H1 (cell line): ENCODE data around the gene HIBCH. TPM values are rescaled to one million over a fixed set of nuclear protein-coding genes. Genes with fewer than 3 reads are reported as not detected.

ENCODE experiments used
- CTCF ChIA-PET: fragments of 300-600 bp; sonication (Branson Sonifier 250); formaldehyde crosslinking; loops from one replicate; lab custom pipeline; 2021; ENCODE audit not compliant: partially characterized antibody; lab: Charles Lee
- POLR2A ChIA-PET: fragments of 300-600 bp; sonication (Branson Sonifier 250); formaldehyde crosslinking; loops from one replicate; lab custom pipeline; 2021; ENCODE audit warnings: inconsistent platforms; ENCODE audit not compliant: partially characterized antibody; lab: Charles Lee
- DNase-seq, 2 experiments: peaks; one replicate each; pipeline versions ENCODE4 v3.0.0 to v3.0.0-alpha.2; 2010 to 2022; ENCODE audit warnings: low spot score in 2 of 2, low read depth in 1 of 2, mixed read lengths in 1 of 2
- FAIRE-seq: peaks from 2 replicates; lab custom pipeline; 2011; peaks lifted over from hg19 to GRCh38; lab: Jason Lieb, UNC
- H2AFZ ChIP-seq: 2 replicates; pipeline ENCODE4 v1.8.1; 2012; ENCODE audit warnings: low read length, inconsistent platforms
- H2AK5ac ChIP-seq: 2 replicates; pipeline ENCODE4 v1.6.1; 2013; ENCODE audit warnings: low read depth, low read length
- H2BK120ac ChIP-seq: replicated peaks from 2 replicates; pipeline ENCODE3; 2013; ENCODE audit warnings: low read depth, low read length, inconsistent platforms
- H2BK12ac ChIP-seq: 2 replicates; pipeline ENCODE4 v1.6.1; 2013; ENCODE audit warnings: low read depth, low read length
- H2BK15ac ChIP-seq: 2 replicates; pipeline ENCODE4 v1.6.1; 2013; ENCODE audit warnings: low read length
- H2BK20ac ChIP-seq: 2 replicates; pipeline ENCODE4 v1.6.1; 2013; ENCODE audit warnings: low read length
- H2BK5ac ChIP-seq: 2 replicates; pipeline ENCODE4 v1.6.1; 2013; ENCODE audit warnings: low read depth, low read length
- H3K14ac ChIP-seq: 2 replicates; pipeline ENCODE4 v1.6.1; 2013; ENCODE audit warnings: inconsistent platforms; ENCODE audit not compliant: insufficient read length
- H3K18ac ChIP-seq: 2 replicates; pipeline ENCODE4 v1.6.1; 2013; ENCODE audit warnings: low read length; ENCODE audit errors: extremely low read depth
- H3K23ac ChIP-seq: 2 replicates; pipeline ENCODE4 v1.6.1; 2013; ENCODE audit warnings: inconsistent platforms; ENCODE audit not compliant: insufficient read length
- H3K23me2 ChIP-seq: 2 replicates; pipeline ENCODE4 v1.6.1; 2013; ENCODE audit warnings: low read depth, low read length
- H3K27ac ChIP-seq: 2 replicates; pipeline ENCODE4 v1.6.1; 2011; ENCODE audit warnings: low read depth, low read length, inconsistent platforms
- H3K27me3 ChIP-seq, 4 experiments: replicated peaks in 1 of 4; 1 replicate in 1 of 4; 2 replicates in 3 of 4; pipeline versions ENCODE4 v1.6.1 to v1.8.1; 2011 to 2013; ENCODE audit warnings: low read length in 3 of 4, mild to moderate bottlenecking in 3 of 4, inconsistent platforms in 2 of 4, mixed read lengths in 2 of 4, moderate library complexity in 1 of 4; ENCODE audit not compliant: control insufficient read depth in 3 of 4, insufficient read depth in 3 of 4; ENCODE audit errors: extremely low read depth in 1 of 4
- H3K36me3 ChIP-seq, 4 experiments: 2 replicates each; pipeline versions ENCODE4 v1.6.1 to v1.8.1; 2011 to 2013; ENCODE audit warnings: mild to moderate bottlenecking in 4 of 4, low read length in 3 of 4, moderate library complexity in 2 of 4, control low read depth in 1 of 4, inconsistent platforms in 1 of 4; ENCODE audit not compliant: insufficient read depth in 4 of 4, control insufficient read depth in 2 of 4
- H3K4ac ChIP-seq: replicated peaks from 2 replicates; pipeline ENCODE3; 2013; ENCODE audit warnings: low read length, low read depth, mixed read lengths, inconsistent platforms; ENCODE audit not compliant: insufficient read length
- H3K4me1 ChIP-seq, 4 experiments: replicated peaks in 1 of 4; 1 replicate in 1 of 4; 2 replicates in 3 of 4; pipeline versions ENCODE4 v1.6.1 to v1.8.1; 2011 to 2013; ENCODE audit warnings: low read length in 3 of 4, inconsistent platforms in 2 of 4, mixed read lengths in 1 of 4; ENCODE audit not compliant: insufficient read depth in 4 of 4, control insufficient read depth in 3 of 4
- H3K4me2 ChIP-seq, 2 experiments: 2 replicates each; pipeline versions ENCODE4 v1.6.1 to v1.8.1; 2011 to 2013; ENCODE audit warnings: low read depth in 2 of 2, low read length in 2 of 2, control low read depth in 1 of 2, inconsistent platforms in 1 of 2, mild to moderate bottlenecking in 1 of 2; ENCODE audit not compliant: insufficient read depth in 1 of 2
- H3K4me3 ChIP-seq, 4 experiments: fragments of 200-600, 300-600 bp in 1 of 4; sonication (generic), shearing (Covaris generic), sonication (Bioruptor Twin) in 1 of 4; 2 replicates each; pipeline versions ENCODE4 v1.5.1 to v1.8.1; 2011 to 2016; ENCODE audit warnings: low read length in 4 of 4, low read depth in 3 of 4, control low read depth in 2 of 4, inconsistent platforms in 2 of 4, mild to moderate bottlenecking in 2 of 4, mixed read lengths in 1 of 4, moderate library complexity in 1 of 4; ENCODE audit not compliant: insufficient read depth in 2 of 4; ENCODE audit errors: extremely low read depth in 1 of 4
- H3K56ac ChIP-seq: replicated peaks from 2 replicates; pipeline ENCODE3; 2013; ENCODE audit warnings: low read depth, mild to moderate bottlenecking, mixed read lengths, low read length, inconsistent platforms; ENCODE audit not compliant: insufficient read length
- H3K79me1 ChIP-seq: 2 replicates; pipeline ENCODE4 v1.6.1; 2013; ENCODE audit warnings: low read depth, low read length, control low read depth
- H3K79me2 ChIP-seq, 2 experiments: 2 replicates each; pipeline versions ENCODE4 v1.6.1 to v1.8.1; 2012 to 2013; ENCODE audit warnings: low read length in 2 of 2, mild to moderate bottlenecking in 2 of 2, inconsistent platforms in 1 of 2; ENCODE audit not compliant: insufficient read depth in 2 of 2, control insufficient read depth in 1 of 2
- H3K9ac ChIP-seq, 4 experiments: replicated peaks in 1 of 4; 1 replicate in 1 of 4; 2 replicates in 3 of 4; pipeline versions ENCODE4 v1.6.1 to v1.8.1; 2011 to 2013; ENCODE audit warnings: low read depth in 3 of 4, low read length in 3 of 4, control low read depth in 2 of 4, mild to moderate bottlenecking in 2 of 4, moderate library complexity in 2 of 4, inconsistent platforms in 1 of 4; ENCODE audit errors: extremely low read depth in 1 of 4
- H3K9me3 ChIP-seq, 2 experiments: 2 replicates each; pipeline versions ENCODE4 v1.6.1 to v1.8.1; 2012 to 2013; ENCODE audit warnings: mild to moderate bottlenecking in 2 of 2, moderate library complexity in 2 of 2, control low read depth in 1 of 2, inconsistent platforms in 1 of 2, low read depth in 1 of 2, low read length in 1 of 2, mixed read lengths in 1 of 2; ENCODE audit not compliant: insufficient read depth in 2 of 2
- H4K20me1 ChIP-seq, 2 experiments: replicated peaks in 1 of 2; 2 replicates each; pipeline versions ENCODE3 to v1.8.1; 2011 to 2013; ENCODE audit warnings: inconsistent platforms in 2 of 2, low read length in 2 of 2, mild to moderate bottlenecking in 1 of 2; ENCODE audit not compliant: insufficient read depth in 2 of 2, control insufficient read depth in 1 of 2
- H4K5ac ChIP-seq: 2 replicates; pipeline ENCODE4 v1.6.1; 2013; ENCODE audit warnings: low read length, low read depth, mixed read lengths, inconsistent platforms; ENCODE audit not compliant: insufficient read length
- H4K8ac ChIP-seq: 2 replicates; pipeline ENCODE4 v1.8.0; 2013; ENCODE audit warnings: mild to moderate bottlenecking, moderate library complexity, low read length, inconsistent platforms; ENCODE audit not compliant: insufficient read depth; ENCODE audit errors: extremely low read depth
- H4K91ac ChIP-seq: replicated peaks from 2 replicates; pipeline ENCODE3; 2013; ENCODE audit warnings: low read length, mixed read lengths, inconsistent platforms; ENCODE audit not compliant: insufficient read length
- CEBPB ChIP-seq: IDR thresholded peaks from 2 replicates; pipeline ENCODE4 v1.6.1; 2012; ENCODE audit warnings: low read depth, low read length
- E2F6 ChIP-seq: IDR thresholded peaks from 2 replicates; pipeline ENCODE4 v1.6.1; 2012; ENCODE audit warnings: inconsistent platforms
- JUND ChIP-seq: IDR thresholded peaks from 2 replicates; pipeline ENCODE4 v1.6.1; 2011; ENCODE audit warnings: mild to moderate bottlenecking, improper control_type of control experiment, low read length
- WGBS, 2 experiments: shearing (Covaris generic) in 1 of 2; methylation state at CpG; one replicate each; pipeline versions ENCODE4 v1.1.6 to v1.1.7; 2013 to 2015; ENCODE audit warnings: low lambda C conversion rate in 2 of 2, mixed read lengths in 2 of 2, inconsistent platforms in 1 of 2, low coverage in 1 of 2, missing lambda C conversion rate in 1 of 2; ENCODE audit not compliant: insufficient replicate concordance in 2 of 2, insufficient coverage in 1 of 2, insufficient read length in 1 of 2; ENCODE audit errors: extremely low coverage in 1 of 2, missing lambda C conversion rate in 1 of 2; 5-methylcytosine and 5-hydroxymethylcytosine counted together
- polyA plus RNA-seq, 7 experiments: library from polyadenylated mRNA; depleted of rRNA in 3 of 7; stranded (reverse) in 5 of 7; unstranded in 2 of 7; fragments of >200 nt in 5 of 7; fragments of 200-250 nt in 2 of 7; gene quantifications; 1 replicate in 5 of 7; 2 replicates in 1 of 7; 4 replicates in 1 of 7; pipeline versions ENCODE4 v1.2.1 to v1.2.3, GENCODE V29; 2011 to 2013; ENCODE audit warnings: missing spikeins in 2 of 7, mixed read lengths in 2 of 7
- total RNA-seq: library from RNA; stranded (reverse); fragmentation: NEBNext Ultra II Directional; extraction: Animal tissue kit (Norgen Biotek cat#: 25700); gene quantifications from 2 replicates; pipeline ENCODE4 v1.2.1, GENCODE V29; 2021

The HIBCH gene
- total and polyA plus RNA-seq, 2 of the 8 experiments (the other 6 are each of a cell fraction or from before 2014, with no cell fraction given), result 7.5 to 31.8 TPM

DNA sequence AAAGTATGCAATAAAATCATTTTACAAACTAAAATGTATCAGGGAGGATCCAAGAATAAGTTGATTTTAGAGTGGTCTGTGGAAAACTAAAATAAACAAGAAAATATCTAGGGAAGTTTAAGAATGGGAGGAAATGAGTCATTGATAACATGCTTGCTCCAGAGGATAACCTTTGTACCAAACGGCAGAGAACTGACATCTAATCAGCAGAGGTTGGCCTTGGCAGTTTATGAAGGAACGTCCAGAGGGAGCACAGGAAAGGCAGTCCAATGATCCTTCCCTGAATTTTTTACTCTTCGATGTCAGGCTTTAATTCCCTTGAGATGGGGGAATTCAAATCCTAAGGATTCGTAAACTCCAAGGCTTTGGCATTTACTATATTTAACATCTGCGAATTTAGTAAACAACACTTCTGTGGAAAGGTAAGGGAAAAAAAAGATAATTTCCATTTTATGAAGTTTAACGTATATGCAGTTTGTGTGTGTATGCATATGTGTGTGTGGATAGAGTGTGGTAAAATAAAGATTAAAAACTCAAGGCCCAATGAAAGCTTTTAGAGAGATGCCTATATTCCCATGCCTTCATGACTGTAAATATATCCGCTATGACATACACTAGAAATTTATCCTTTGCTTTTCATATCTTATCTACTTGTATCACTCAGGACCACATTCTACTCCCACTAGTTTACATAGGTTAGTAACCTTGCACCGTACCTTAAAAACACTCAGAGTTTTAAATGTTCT lies 15.0 kb upstream of the HIBCH start:
- Histone ChIP-seq H4K20me1 (no peaks in the 10 kb centered on the region), H2AK5ac (no peak overlapping the region), H2AFZ (no peak overlapping the region), H3K14ac (no peak overlapping the region), H4K8ac (no peak overlapping the region)
- no peak for TF ChIP-seq JUND
- no peak for TF ChIP-seq E2F6
- TF ChIP-seq CEBPB, result no peak
- TF ChIP-seq, all 59 proteins: peak for 0
- H3K23me2 ChIP-seq, result no peaks in the 10 kb centered on the region
- H3K23ac ChIP-seq, result no peak overlapping the region
- no peaks in the 10 kb centered on the region for H3K79me2 ChIP-seq
- FAIRE-seq (no peak), DNase-seq (no peak)
- POLR2A ChIA-PET, result no interaction called here
- CTCF ChIA-PET, result no interaction called here
- no peak overlapping the region for H2BK12ac ChIP-seq
- no peak overlapping the region for H3K18ac ChIP-seq
- H3K36me3 ChIP-seq, result no peaks in the 10 kb centered on the region
- no peak overlapping the region for H2BK120ac ChIP-seq
- H3K9me3 ChIP-seq, result no peaks in the 10 kb centered on the region
- no peaks in the 10 kb centered on the region for H3K27me3 ChIP-seq
- H3K4ac ChIP-seq, result no peak overlapping the region
- H3K27ac ChIP-seq, result no peak overlapping the region
- H3K4me3 ChIP-seq, result no peak overlapping the region
- H2BK20ac ChIP-seq, result no peak overlapping the region
- no peaks in the 10 kb centered on the region for H3K79me1 ChIP-seq
- H3K4me2 ChIP-seq, result no peak overlapping the region
- no peak overlapping the region for H4K91ac ChIP-seq
- H4K5ac ChIP-seq, result no peak overlapping the region
- no peaks in the 10 kb centered on the region for H3K4me1 ChIP-seq
- H3K56ac ChIP-seq, result no peak overlapping the region
- 83 to 100% methylated on average over 1 to 8 of the region's 8 CpGs for WGBS, 2 experiments
- no peak overlapping the region for H2BK5ac ChIP-seq
- H3K9ac ChIP-seq, result no peak overlapping the region; a peak in 1 of 7 replicates
- H2BK15ac ChIP-seq, result no peak overlapping the region
